ENCODE measurements around the gene HCN3. TPM values are rescaled to one million over a fixed set of nuclear protein-coding genes. Genes with fewer than 3 reads are reported as not detected.

Gene HCN3
- total and polyA plus RNA-seq, 2 of the 13 experiments (the other 11 are each of a cell fraction or from before 2014, with no cell fraction given): 2.4 to 10.2 TPM

DNA sequence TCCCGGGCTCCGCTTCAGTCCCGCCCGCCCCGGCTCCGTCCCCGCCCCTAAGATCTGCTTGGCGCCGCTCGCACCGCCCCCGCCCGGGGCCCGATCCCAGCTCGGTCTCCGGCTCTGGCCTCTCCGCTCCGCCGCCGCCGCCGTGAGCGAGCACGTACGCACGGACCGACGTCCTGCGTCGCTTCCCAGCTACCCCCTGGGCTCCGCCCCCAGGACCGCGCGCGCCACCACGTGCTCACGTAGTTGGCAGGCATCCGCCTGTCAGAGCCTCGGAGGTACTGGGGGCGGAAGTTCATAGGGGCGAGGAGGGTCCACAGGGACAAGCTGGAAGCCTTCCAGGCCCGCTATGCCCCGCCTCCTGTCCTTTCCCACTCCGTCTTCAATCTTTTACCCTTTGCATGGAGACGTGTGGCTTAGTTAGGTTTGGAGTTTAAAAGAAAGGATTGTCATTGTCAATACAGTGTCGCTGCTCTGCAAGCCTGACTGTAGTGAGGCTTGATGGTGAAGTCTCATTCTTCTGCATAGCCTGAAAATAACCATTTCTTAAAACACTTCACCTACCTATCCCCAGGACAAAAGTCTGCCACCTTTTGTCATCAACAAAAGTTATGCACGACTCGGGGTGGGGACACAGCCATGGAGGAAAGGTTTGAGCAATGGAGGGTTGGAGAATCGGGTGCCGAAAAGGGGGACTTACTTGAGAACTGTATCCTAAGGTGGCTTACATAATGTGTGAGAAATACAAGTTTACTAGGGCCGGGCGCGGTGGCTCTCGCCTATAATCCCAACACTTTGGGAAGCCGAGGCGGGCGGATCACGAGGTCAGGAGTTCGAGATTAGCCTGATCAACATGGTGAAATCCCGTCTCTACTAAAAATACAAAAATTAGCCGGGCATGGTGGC lies 3.7 kb upstream of the HCN3 start, which contains the start of gene CLK2 (continued):
- peak; percentile 96 for TF ChIP-seq HNF1B (CRISPR knock-in tag; IDR thresholded peaks at IDR 0.05)
- peak in 1 of 2 experiments; percentile 6; a peak in 1 of 4 replicates for TF ChIP-seq REST (IDR thresholded peaks at IDR 0.05; ENCODE audit: borderline replicate concordance in 1 of 2, low read depth in 1 of 2, low read length in 2 of 2)
- TF ChIP-seq ZSCAN29 (CRISPR knock-in tag; conservative IDR thresholded peaks at IDR 0.05): no peak
- TF ChIP-seq ZNF589 (CRISPR knock-in tag; conservative IDR thresholded peaks at IDR 0.05): no peak
- no peak for TF ChIP-seq HOXA7 (CRISPR knock-in tag; IDR thresholded peaks at IDR 0.05)
- TF ChIP-seq THAP9 (CRISPR knock-in tag; IDR thresholded peaks at IDR 0.05; ENCODE audit: borderline replicate concordance): peak; percentile 75; the same call in 1 of the 2 replicates
- TF ChIP-seq YEATS4 (CRISPR knock-in tag; IDR thresholded peaks at IDR 0.05; ENCODE audit: borderline replicate concordance): peak; percentile 96
- TF ChIP-seq, protein P1, sequence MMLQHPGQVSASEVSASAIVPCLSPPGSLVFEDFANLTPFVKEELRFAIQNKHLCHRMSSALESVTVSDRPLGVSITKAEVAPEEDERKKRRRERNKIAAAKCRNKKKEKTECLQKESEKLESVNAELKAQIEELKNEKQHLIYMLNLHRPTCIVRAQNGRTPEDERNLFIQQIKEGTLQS (CRISPR knock-in tag; IDR thresholded peaks at IDR 0.05): no peak
- TF ChIP-seq NFAT5 (CRISPR knock-in tag; IDR thresholded peaks at IDR 0.05): no peak
- no peak for TF ChIP-seq ZFP1 (CRISPR knock-in tag; IDR thresholded peaks at IDR 0.05)
